NCI-H2081 treated with DMSO at 0.1 percent for 48 hours (cell line): ENCODE measurements around the gene SNRNP40.

Source experiments
- DNase-seq: peaks from one replicate; lab custom pipeline; 2025; lab: John Stamatoyannopoulos, UW

Gene SNRNP40

GRCh38 chr1:31230378-31230777, 66.2 kb downstream of the SNRNP40 start:
- DNase-seq = no peak

DNA sequence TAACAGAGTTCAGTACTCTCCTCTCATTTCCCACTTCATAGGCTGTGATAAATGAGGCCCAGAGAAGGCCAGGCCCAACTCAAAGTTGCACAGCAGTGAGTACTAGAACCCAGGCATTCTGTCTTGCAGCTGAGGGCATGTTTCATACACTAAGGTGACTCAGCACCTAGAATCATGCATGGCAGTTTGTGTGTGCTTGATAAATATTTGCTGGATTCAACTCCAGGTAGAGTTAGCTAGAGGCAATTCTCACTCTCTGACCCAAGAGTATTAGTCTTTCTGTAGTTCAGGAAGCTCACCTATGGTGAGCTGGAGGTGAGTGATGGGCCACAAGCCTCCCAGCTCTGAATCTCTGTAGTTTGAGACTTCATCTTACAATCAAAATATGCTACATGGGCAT, 67.6 kb downstream of the SNRNP40 start:
- DNase-seq = no peak

DNA sequence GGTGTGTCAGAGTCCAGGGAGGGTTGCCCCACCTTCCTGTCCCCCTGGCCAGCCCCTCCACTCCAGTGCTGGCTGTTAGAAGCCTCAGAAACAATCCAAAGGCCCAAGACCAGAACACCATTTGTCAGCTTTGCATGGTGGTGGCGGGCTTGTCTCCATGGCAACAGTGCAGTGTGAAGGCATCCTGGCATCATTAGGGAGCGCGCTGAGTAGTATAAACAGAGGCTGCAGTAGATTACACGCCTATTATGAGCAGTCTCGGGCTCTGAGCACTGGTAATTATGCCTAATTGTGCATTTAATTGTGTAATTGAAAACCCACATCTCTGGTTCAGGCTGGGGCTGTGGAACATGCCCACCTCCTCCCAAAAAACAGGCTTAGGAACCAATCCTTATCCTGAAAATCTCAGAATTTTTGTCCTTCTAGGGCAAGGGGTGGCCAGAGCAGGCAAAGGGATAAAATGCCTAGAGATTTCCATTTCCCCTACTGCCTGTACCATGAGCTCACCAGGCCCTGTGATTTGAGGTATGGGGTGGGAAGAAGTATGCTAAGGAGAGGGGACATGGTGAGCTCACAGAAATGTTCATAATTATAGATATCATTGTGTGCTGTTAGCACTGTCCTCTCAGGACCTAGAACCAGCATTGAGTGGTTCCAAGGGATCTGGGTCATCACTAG, 68.6 kb downstream of the SNRNP40 start:
- DNase-seq = no peak

DNA sequence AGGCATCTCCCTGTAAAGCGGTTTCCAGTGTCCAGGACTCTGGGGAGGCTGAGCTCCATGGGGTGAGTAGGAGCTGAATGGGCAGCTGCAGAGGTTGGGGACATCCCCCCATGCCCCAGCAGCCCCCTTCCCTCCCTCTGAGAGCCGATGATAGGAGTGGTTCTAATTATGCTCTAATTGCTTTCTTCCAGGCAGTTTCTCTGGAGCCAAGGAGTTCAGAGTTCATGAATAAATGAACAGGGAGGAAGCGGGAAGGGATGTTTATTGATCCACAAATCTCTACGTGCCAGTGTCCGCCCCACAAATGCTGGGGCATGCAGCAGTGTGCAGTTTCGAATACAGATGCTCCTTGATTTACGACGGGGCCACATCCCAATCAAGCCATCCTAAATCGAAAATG, 72.5 kb downstream of the SNRNP40 start:
- no peak for DNase-seq

- DNase-seq = no peak
Measured at GRCh38 chr1:31222176-31222575, 74.4 kb downstream of the SNRNP40 start.

- DNase-seq = no peak
Measured at GRCh38 chr1:31221072-31221471, 75.5 kb downstream of the SNRNP40 start.

GRCh38 chr1:31219489-31219888, 77.1 kb downstream of the SNRNP40 start:
- no peak for DNase-seq

- no peak for DNase-seq
Measured at GRCh38 chr1:31218705-31219104, 77.9 kb downstream of the SNRNP40 start.

- DNase-seq = peak; percentile 53
Measured at GRCh38 chr1:31216016-31216415, 80.6 kb downstream of the SNRNP40 start.

DNA sequence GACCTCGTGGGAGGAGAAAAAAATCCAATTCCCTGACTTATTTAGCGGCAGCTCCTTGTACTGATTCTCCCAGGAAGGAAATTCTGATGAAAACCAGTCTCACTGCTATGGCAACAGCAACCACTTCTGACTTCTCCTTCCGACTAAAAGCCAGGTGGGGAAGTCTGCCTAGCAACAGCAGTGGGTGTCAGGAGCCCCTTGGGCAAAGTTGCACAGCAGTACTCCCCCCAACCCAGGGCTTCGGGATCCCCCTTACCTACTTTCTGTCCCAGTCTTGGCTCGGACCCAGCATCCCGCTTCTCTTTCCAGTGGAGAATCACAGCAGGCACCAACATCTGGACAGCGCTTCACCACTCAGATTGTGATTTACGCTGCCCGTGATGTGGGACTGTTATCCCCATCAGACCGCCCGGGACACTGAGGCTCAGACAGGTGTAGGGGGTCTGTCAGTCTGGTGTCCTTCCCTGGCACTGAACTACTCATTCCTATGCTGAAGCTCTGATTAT, 81.5 kb downstream of the SNRNP40 start:
- DNase-seq = no peak

DNA sequence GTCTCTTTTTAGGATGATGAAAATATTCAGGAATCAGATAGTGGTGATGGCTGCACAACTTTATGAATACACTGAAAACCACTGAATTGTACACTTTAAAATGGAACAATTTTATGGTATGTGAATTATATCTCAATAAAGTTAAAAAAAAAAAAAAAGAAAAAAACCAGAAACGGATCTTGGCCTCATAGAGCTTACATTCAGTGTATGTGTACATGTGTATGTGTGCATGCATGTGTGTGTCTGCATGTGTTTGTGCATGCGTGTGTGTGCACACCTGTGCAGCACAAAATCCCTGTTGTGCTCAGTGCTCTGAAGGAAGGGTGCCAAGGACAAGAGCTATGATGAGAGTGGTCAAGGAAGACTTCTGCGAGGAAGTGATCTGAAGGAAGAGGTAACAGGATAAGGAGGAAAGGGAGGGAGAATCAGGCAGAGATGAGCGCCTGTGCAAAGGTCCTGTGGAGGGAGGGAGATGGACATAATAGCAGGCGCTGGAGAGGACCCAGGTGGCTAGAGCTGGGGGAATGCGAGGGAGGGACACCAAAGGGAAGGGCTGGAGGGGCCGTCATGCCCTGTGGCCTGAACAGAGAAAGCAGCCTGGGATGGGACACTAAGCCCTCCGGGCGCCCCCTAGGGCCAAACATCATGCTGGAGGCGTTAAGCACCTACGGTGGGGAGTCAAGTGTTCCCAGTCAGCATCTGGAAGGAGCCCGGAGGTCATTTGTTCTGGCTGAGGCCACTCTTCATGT, 82.1 kb downstream of the SNRNP40 start:
- DNase-seq = no peak
